Motor neuron (in vitro differentiated cells): Measurements from ENCODE around the gene PRELP. TPM values are rescaled to one million over a fixed set of nuclear protein-coding genes. Genes with fewer than 3 reads are reported as not detected.
"Not testable (repeated sequence)": the region's sequence is repeated elsewhere in the genome, so short reads cannot be mapped to it uniquely, and the experiment has no call there.

ENCODE experiments used
- ATAC-seq, 8 experiments: fragments of 200-7000 bp; cut with Tn5 transposase; replicated peaks in 6 of 8; 2 replicates each; pipeline ENCODE4 v1.8.0; 2021; ENCODE audit warnings: mild to moderate bottlenecking in 8 of 8, moderate library complexity in 8 of 8
- H3K27ac ChIP-seq, 2 donors: fragments of 250-450 bp; sonication (Bioruptor Pico); 2 replicates each; pipeline ENCODE4 v1.9.0; 2021; ENCODE audit warnings: antibody characterized with exemption in 2 of 2, mild to moderate bottlenecking in 2 of 2, moderate library complexity in 1 of 2
- H3K4me1 ChIP-seq, 2 donors: fragments of 250-450 bp; sonication (Bioruptor Pico); replicated peaks in 1 of 2; 2 replicates each; pipeline ENCODE4 v1.6.1; 2021; ENCODE audit warnings: antibody characterized with exemption in 2 of 2, mild to moderate bottlenecking in 2 of 2, moderate library complexity in 1 of 2
- H3K4me3 ChIP-seq, 5 donors: fragments of 250-450 bp; sonication (Bioruptor Pico); 2 replicates each; pipeline ENCODE4 v1.9.0; 2021; ENCODE audit warnings: antibody characterized with exemption in 5 of 5, mild to moderate bottlenecking in 5 of 5, moderate library complexity in 4 of 5
- WGBS, 10 experiments: fragments of 450-650 bp; shearing (Covaris generic); methylation state at CpG; one replicate each; pipeline ENCODE4 v1.0.0; 2022; 5-methylcytosine and 5-hydroxymethylcytosine counted together
- in situ Hi-C, 9 experiments: fragments of 400-800 bp; cut with MboI; loops; one replicate each; pipeline ENCODE4 v1.15.0; 2021; ENCODE audit warnings: low sequenced_read_pairs in 9 of 9, low pct_unique_long_range_greater_than_20kb in 2 of 9; ENCODE audit not compliant: unreplicated experiment in 9 of 9
- total RNA-seq, 8 experiments: library from RNA; unstranded; fragments of 300-600 nt; gene quantifications; 2 replicates each; pipeline versions ENCODE4 v1.2.3 to v1.2.4, GENCODE V29; 2022

Gene PRELP
- total RNA-seq, 8 experiments from 2014 or later: 0.09 to 0.76 (median 0.22) TPM

- 38 to 100% (median 57%) methylated on average over 1 to 3 of the region's 9 CpGs; no CpG with 5 or more reads in 5 of the 10 experiments for WGBS, 10 experiments
- in situ Hi-C loops: loop anchor here in 3 of 9 experiments (25.0 kb wide), 3 partner anchors 124 to 199 kb away; partner anchors contain the start of gene ATP2B4 (in 1 of the 3)
- ATAC-seq: peak in 1 of 8 experiments; percentile 7
- peaks cover 63 to 68% of the 10 kb centered on the region in 2 donors for H3K4me1 ChIP-seq
- peak overlapping the region; percentile 34 to 45 for H3K27ac ChIP-seq
- no peak overlapping the region for H3K4me3 ChIP-seq
These were observed 38.0 kb downstream of the PRELP start for GRCh38 chr1:203513585-203514031.

- no peak overlapping the region for H3K4me3 ChIP-seq
- peaks cover 83 to 87% of the 10 kb centered on the region in 2 donors for H3K4me1 ChIP-seq
- ATAC-seq: peak in 5 of 8 experiments; percentile 37 to 80 (median 75)
- in situ Hi-C loops: loop anchor here in 3 of 9 experiments (25.0 kb wide), 3 partner anchors 121 to 196 kb away; partner anchors contain the start of gene ATP2B4 (in 1 of the 3)
- WGBS, 10 experiments: 0 to 99% (median 29%) methylated on average over 2 to 9 of the region's 9 CpGs; no CpG with 5 or more reads in 2 of the 10 experiments
- H3K27ac ChIP-seq: peak overlapping the region; percentile 36 to 69
These were observed 40.6 kb downstream of the PRELP start for GRCh38 chr1:203516184-203516583.

- in situ Hi-C loops: loop anchor here in 3 of 9 experiments (25.0 kb wide), 3 partner anchors 120 to 195 kb away; partner anchors contain the start of gene ATP2B4 (in 1 of the 3)
- Histone ChIP-seq H3K27ac (peak overlapping the region; percentile 62 to 69), H3K4me1 (peaks cover 90 to 94% of the 10 kb centered on the region in 2 donors), H3K4me3 (no peak overlapping the region)
- WGBS, 10 experiments: 29 to 67% (median 58%) methylated on average over 1 to 4 of the region's 5 CpGs; no CpG with 5 or more reads in 5 of the 10 experiments
- no peak for ATAC-seq
These were observed 41.3 kb downstream of the PRELP start for GRCh38 chr1:203516906-203517305.

- in situ Hi-C loops: loop anchor here in 3 of 9 experiments (25.0 kb wide), 3 partner anchors 120 to 195 kb away; partner anchors contain the start of gene ATP2B4 (in 1 of the 3)
- 66 to 83% (median 73%) methylated on average over 2 to 10 of the region's 11 CpGs; no CpG with 5 or more reads in 4 of the 10 experiments for WGBS, 10 experiments
- peak overlapping the region; percentile 62 to 69 for H3K27ac ChIP-seq
- ATAC-seq: peak in 3 of 8 experiments; percentile 35 to 92 (median 40)
- H3K4me1 ChIP-seq: peaks cover 91 to 97% of the 10 kb centered on the region in 2 donors
- H3K4me3 ChIP-seq: no peak overlapping the region
These were observed 42.0 kb downstream of the PRELP start for GRCh38 chr1:203517426-203518110.

- Histone ChIP-seq H3K27ac (peak overlapping the region in 1 of 2 donors; percentile 69), H3K4me1 (peaks cover 88 to 93% of the 10 kb centered on the region in 2 donors)
- in situ Hi-C loops: loop anchor here in 3 of 9 experiments (25.0 kb wide), 3 partner anchors 119 to 194 kb away; partner anchors contain the start of gene ATP2B4 (in 1 of the 3)
- not testable (repeated sequence) for H3K4me3 ChIP-seq, ATAC-seq
- 89 to 93% (median 90%) methylated on average over 2 to 4 of the region's 4 CpGs; no CpG with 5 or more reads in 7 of the 10 experiments for WGBS, 10 experiments
These were observed 42.5 kb downstream of the PRELP start for GRCh38 chr1:203518139-203518538.

- no peak for ATAC-seq
- in situ Hi-C loops: loop anchor here in 3 of 9 experiments (25.0 kb wide), 3 partner anchors 119 to 194 kb away; partner anchors contain the start of gene ATP2B4 (in 1 of the 3)
- WGBS, 10 experiments: 67 to 100% (median 95%) methylated on average over 1 to 7 of the region's 7 CpGs; no CpG with 5 or more reads in 3 of the 10 experiments
- no peak overlapping the region for H3K4me3 ChIP-seq
- peaks cover 84 to 89% of the 10 kb centered on the region in 2 donors for H3K4me1 ChIP-seq
- H3K27ac ChIP-seq: no peak overlapping the region
These were observed 42.9 kb downstream of the PRELP start for GRCh38 chr1:203518541-203518940.

- WGBS, 10 experiments: 14 to 100% (median 50%) methylated on average over 1 to 8 of the region's 10 CpGs; no CpG with 5 or more reads in 1 of the 10 experiments
- no peak overlapping the region for H3K4me3 ChIP-seq
- ATAC-seq: peak in 7 of 8 experiments; percentile 40 to 72 (median 46)
- in situ Hi-C loops: loop anchor here in 3 of 9 experiments (25.0 kb wide), 3 partner anchors 118 to 193 kb away; partner anchors contain the start of gene ATP2B4 (in 1 of the 3)
- no peak overlapping the region for H3K27ac ChIP-seq
- peaks cover 77 to 82% of the 10 kb centered on the region in 2 donors for H3K4me1 ChIP-seq
These were observed 43.6 kb downstream of the PRELP start for GRCh38 chr1:203519053-203519840.

GRCh38 chr1:203519896-203520295 lies 44.3 kb downstream of the PRELP start:
- no peak for ATAC-seq
- no peak overlapping the region for H3K4me3 ChIP-seq
- no peak overlapping the region for H3K27ac ChIP-seq
- WGBS, 10 experiments: 33 to 94% (median 70%) methylated on average over 1 to 5 of the region's 6 CpGs; no CpG with 5 or more reads in 4 of the 10 experiments
- in situ Hi-C loops: loop anchor here in 3 of 9 experiments (25.0 kb wide), 3 partner anchors 117 to 192 kb away; partner anchors contain the start of gene ATP2B4 (in 1 of the 3)
- H3K4me1 ChIP-seq: peaks cover 72 to 76% of the 10 kb centered on the region in 2 donors

GRCh38 chr1:203520315-203520714 lies 44.7 kb downstream of the PRELP start:
- H3K4me1 ChIP-seq: peaks cover 73 to 76% of the 10 kb centered on the region in 2 donors
- no peak overlapping the region for H3K27ac ChIP-seq
- H3K4me3 ChIP-seq: no peak overlapping the region
- in situ Hi-C loops: loop anchor here in 3 of 9 experiments (25.0 kb wide), 3 partner anchors 117 to 192 kb away; partner anchors contain the start of gene ATP2B4 (in 1 of the 3)
- WGBS, 10 experiments: 75 to 100% (median 81%) methylated on average over 1 to 4 of the region's 5 CpGs; no CpG with 5 or more reads in 5 of the 10 experiments
- ATAC-seq: peak in 2 of 8 experiments; percentile 34 to 43

GRCh38 chr1:203521074-203521794 lies 45.6 kb downstream of the PRELP start:
- in situ Hi-C loops: loop anchor here in 3 of 9 experiments (25.0 kb wide), 3 partner anchors 116 to 191 kb away; partner anchors contain the start of gene ATP2B4 (in 1 of the 3)
- peaks cover 73% of the 10 kb centered on the region in 2 donors for H3K4me1 ChIP-seq
- WGBS, 10 experiments: 72 to 100% (median 89%) methylated on average over 1 to 8 of the region's 10 CpGs; no CpG with 5 or more reads in 2 of the 10 experiments
- ATAC-seq: no peak
- H3K4me3 ChIP-seq: no peak overlapping the region
- no peak overlapping the region for H3K27ac ChIP-seq

- peak in 2 of 8 experiments; percentile 6 to 8 for ATAC-seq
- Histone ChIP-seq H3K27ac (no peak overlapping the region), H3K4me1 (peaks cover 72 to 73% of the 10 kb centered on the region in 2 donors), H3K4me3 (no peak overlapping the region)
- 67 to 100% methylated on average over 1 to 5 of the region's 5 CpGs; no CpG with 5 or more reads in 8 of the 10 experiments for WGBS, 10 experiments
- in situ Hi-C loops: loop anchor here in 3 of 9 experiments (25.0 kb wide), 3 partner anchors 115 to 190 kb away; partner anchors contain the start of gene ATP2B4 (in 1 of the 3)
These were observed 46.2 kb downstream of the PRELP start for GRCh38 chr1:203521812-203522211.
